Measurements from ENCODE around the gene MTG2. TPM values are rescaled to one million over a fixed set of nuclear protein-coding genes. Genes with fewer than 3 reads are reported as not detected.
A peak's percentile ranks its signal among the peaks of the same experiment; 100 is the strongest.

Gene MTG2, protein sequence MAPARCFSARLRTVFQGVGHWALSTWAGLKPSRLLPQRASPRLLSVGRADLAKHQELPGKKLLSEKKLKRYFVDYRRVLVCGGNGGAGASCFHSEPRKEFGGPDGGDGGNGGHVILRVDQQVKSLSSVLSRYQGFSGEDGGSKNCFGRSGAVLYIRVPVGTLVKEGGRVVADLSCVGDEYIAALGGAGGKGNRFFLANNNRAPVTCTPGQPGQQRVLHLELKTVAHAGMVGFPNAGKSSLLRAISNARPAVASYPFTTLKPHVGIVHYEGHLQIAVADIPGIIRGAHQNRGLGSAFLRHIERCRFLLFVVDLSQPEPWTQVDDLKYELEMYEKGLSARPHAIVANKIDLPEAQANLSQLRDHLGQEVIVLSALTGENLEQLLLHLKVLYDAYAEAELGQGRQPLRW
- total RNA-seq (10 to 100 TPM; 48.5 to 50.7 TPM), polyA plus RNA-seq (10 to 100 TPM; 15.9 to 23.9 TPM)

- peaks cover 22% of the 10 kb centered on the region for H3K4me1 ChIP-seq (ENCODE audit: insufficient read depth, low read length)
- POLR2A ChIA-PET (ENCODE audit: partially characterized antibody), result interaction anchor here (0.6 to 1.9 kb wide), 13 partner anchors 10 to 217 kb away, joined by 3 to 6 read pairs (median 3); partner anchors contain the start of genes LSM14B, OSBPL2, PSMA7 and RPS21
- H3K27ac ChIP-seq (ENCODE audit: low read depth, low read length), result peak within 1 kb of the TSS; percentile 94
- H3K27me3 ChIP-seq (ENCODE audit: insufficient read depth, low read length), result no peaks in the 10 kb centered on the region
- no peaks in the 10 kb centered on the region for H3K9me3 ChIP-seq (ENCODE audit: control insufficient read depth in 1 of 2, low read length in 2 of 2)
- peaks cover 23 to 50% (median 37%) of the 10 kb centered on the region in 4 donors for H3K4me1 Mint-ChIP-seq
- DNase-seq, result peak; percentile 91 to 96 (median 93)
- peaks cover 0 to 2% (median 0%) of the 10 kb centered on the region in 8 donors for H3K9me3 Mint-ChIP-seq
- CTCF ChIA-PET (ENCODE audit: partially characterized antibody), result no interaction called here
- H3K4me3 Mint-ChIP-seq, result peak within 1 kb of the TSS; percentile 91 to 97 (median 92)
- peak within 1 kb of the TSS; percentile 53 to 92 for H3K4me3 ChIP-seq (ENCODE audit: low read length in 2 of 2)
- H3K27me3 Mint-ChIP-seq, result no peaks in the 10 kb centered on the region
- H3K36me3 Mint-ChIP-seq, result peaks cover 0 to 14% of the 10 kb centered on the region in 2 donors
- intact Hi-C loops (cut with micrococcal nuclease), result loop anchor here (1.0 to 5.0 kb wide), 7 partner anchors 39 to 225 kb away; partner anchors contain the start of genes ADRM1, CABLES2, LSM14B and OSBPL2
- H3K36me3 ChIP-seq (ENCODE audit: insufficient read depth, low read length), result no peaks in the 10 kb centered on the region
- peak within 1 kb of the TSS; percentile 93 to 98 (median 96) for H3K27ac Mint-ChIP-seq
Observed at GRCh38 chr20:62182469-62183425, at the start of gene MTG2. Gene MTG2 (plus strand): TSS chr20:62183028. CDS start chr20:62193421, 10,393 bp downstream.

DNA sequence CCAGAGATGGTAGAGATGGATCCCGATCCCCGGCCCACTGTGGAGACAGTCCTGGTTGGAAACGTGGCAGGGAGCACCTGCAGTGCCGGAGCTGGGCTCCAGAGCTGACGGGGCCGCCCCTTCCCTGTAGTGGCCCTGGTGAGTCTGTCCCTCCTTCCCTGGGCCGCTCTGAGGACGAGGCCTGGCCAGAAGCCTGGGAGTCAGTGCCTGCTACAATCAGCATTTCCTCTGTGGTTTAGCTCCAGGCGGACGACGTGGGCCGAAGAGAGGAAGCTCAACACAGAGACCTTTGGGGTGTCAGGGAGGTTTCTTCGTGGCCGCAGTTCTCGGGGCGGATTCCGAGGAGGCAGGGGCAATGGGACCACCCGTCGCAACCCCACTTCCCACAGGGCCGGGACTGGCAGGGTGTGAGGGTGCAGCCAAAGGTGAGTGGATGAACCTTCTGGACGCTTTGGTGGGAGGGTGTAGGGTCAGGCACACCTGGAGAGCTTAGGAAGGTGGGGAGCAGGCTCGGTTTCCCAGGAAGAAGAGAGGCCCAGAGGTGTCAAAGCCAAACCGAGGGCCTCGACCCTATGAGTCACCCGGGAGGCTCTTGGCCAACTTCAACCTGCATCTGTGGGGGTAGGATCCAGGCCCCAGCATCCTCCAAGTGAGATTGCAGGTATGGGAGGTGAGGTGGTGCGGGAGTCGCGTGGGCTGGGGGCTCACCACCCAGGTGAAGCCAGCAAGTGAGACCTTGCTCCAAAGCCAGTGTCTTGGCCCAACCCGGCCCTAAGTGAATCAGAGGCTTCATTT, 49.6 kb upstream of the MTG2 start:
- CTCF ChIA-PET (ENCODE audit: partially characterized antibody), result interaction anchor here (1.6 to 6.8 kb wide), 3 partner anchors 8 to 249 kb away, joined by 3 to 114 read pairs (median 35); no protein-coding TSS in a partner anchor
- Mint-ChIP-seq H3K36me3 (peaks cover 44 to 90% of the 10 kb centered on the region in 2 donors), H3K4me3 (peak overlapping the region in 1 of 8 donors; percentile 31), H3K27ac (peak overlapping the region in 5 of 7 donors; percentile 52 to 81 (median 59)), H3K27me3 (no peaks in the 10 kb centered on the region), H3K9me3 (no peaks in the 10 kb centered on the region), H3K4me1 (peaks cover 18 to 48% (median 31%) of the 10 kb centered on the region in 4 donors)
- H3K4me1 ChIP-seq (ENCODE audit: insufficient read depth, low read length), result peaks cover 3% of the 10 kb centered on the region
- H3K36me3 ChIP-seq (ENCODE audit: insufficient read depth, low read length), result peaks cover 87% of the 10 kb centered on the region
- H3K9me3 ChIP-seq (ENCODE audit: control insufficient read depth in 1 of 2, low read length in 2 of 2), result no peaks in the 10 kb centered on the region
- POLR2A ChIA-PET (ENCODE audit: partially characterized antibody), result interaction anchor here (0.9 to 3.1 kb wide), 5 partner anchors 8 to 122 kb away, joined by 3 to 15 read pairs (median 6); partner anchors contain the start of genes PSMA7 and SS18L1
- peak in 1 of 5 donors; percentile 25 for DNase-seq
- H3K27ac ChIP-seq (ENCODE audit: low read depth, low read length), result no peak overlapping the region
- H3K27me3 ChIP-seq (ENCODE audit: insufficient read depth, low read length), result no peaks in the 10 kb centered on the region
- no peak overlapping the region for H3K4me3 ChIP-seq (ENCODE audit: low read length in 2 of 2)
- intact Hi-C loops (cut with micrococcal nuclease), result no loop called here

DNA sequence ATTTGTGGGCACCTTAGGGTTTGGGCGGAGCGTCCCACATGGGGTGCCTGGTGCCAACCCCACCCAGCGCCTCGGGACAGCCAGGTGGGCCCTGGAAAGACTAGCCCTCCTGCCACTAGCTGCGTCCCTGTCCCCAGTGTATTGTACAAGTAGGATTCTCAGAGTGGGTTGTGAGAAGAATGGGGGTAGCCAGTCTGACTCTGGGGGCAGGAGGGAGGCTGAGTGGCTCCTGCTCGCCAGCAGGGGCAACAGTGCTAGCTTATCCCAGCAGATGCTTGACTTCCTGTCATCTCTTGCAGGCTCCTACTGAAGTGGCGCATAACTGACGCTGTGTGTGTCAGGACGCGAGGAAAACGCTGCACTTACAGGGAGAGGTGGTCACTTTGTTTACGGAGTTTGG, 49.0 kb upstream of the MTG2 start:
- Histone ChIP-seq H3K27ac (ENCODE audit: low read depth, low read length) (peak overlapping the region; percentile 21), H3K27me3 (ENCODE audit: insufficient read depth, low read length) (no peaks in the 10 kb centered on the region), H3K36me3 (ENCODE audit: insufficient read depth, low read length) (peaks cover 87% of the 10 kb centered on the region), H3K9me3 (ENCODE audit: control insufficient read depth in 1 of 2, low read length in 2 of 2) (no peaks in the 10 kb centered on the region), H3K4me1 (ENCODE audit: insufficient read depth, low read length) (peaks cover 3% of the 10 kb centered on the region), H3K4me3 (ENCODE audit: low read length in 2 of 2) (no peak overlapping the region)
- intact Hi-C loops (cut with micrococcal nuclease), result no loop called here
- H3K36me3 Mint-ChIP-seq, result peaks cover 40 to 87% of the 10 kb centered on the region in 2 donors
- H3K4me1 Mint-ChIP-seq, result peaks cover 19 to 43% (median 29%) of the 10 kb centered on the region in 4 donors
- H3K27ac Mint-ChIP-seq, result peak overlapping the region in 4 of 7 donors; percentile 39 to 77 (median 66)
- H3K9me3 Mint-ChIP-seq, result no peaks in the 10 kb centered on the region
- H3K27me3 Mint-ChIP-seq, result no peaks in the 10 kb centered on the region
- peak overlapping the region in 1 of 8 donors; percentile 15 for H3K4me3 Mint-ChIP-seq
- no peak for DNase-seq
- ChIA-PET CTCF (ENCODE audit: partially characterized antibody) (interaction anchor here (1.6 to 6.8 kb wide), 3 partner anchors 9 to 249 kb away, joined by 3 to 114 read pairs (median 35); no protein-coding TSS in a partner anchor), POLR2A (ENCODE audit: partially characterized antibody) (interaction anchor here (1.0 to 3.1 kb wide), 4 partner anchors 10 to 123 kb away, joined by 9 to 15 read pairs (median 14); partner anchors contain the start of genes LSM14B, PSMA7 and SS18L1)

GRCh38 chr20:62134735-62135231, 48.0 kb upstream of the MTG2 start:
- CTCF ChIA-PET (ENCODE audit: partially characterized antibody), result interaction anchor here (1.0 to 6.8 kb wide), 5 partner anchors 9 to 124 kb away, joined by 3 to 114 read pairs (median 7); partner anchors contain the start of gene TAF4
- H3K27ac Mint-ChIP-seq, result peak overlapping the region in 2 of 7 donors; percentile 24 to 61
- Histone ChIP-seq H3K27me3 (ENCODE audit: insufficient read depth, low read length) (no peaks in the 10 kb centered on the region), H3K36me3 (ENCODE audit: insufficient read depth, low read length) (peaks cover 87% of the 10 kb centered on the region), H3K27ac (ENCODE audit: low read depth, low read length) (no peak overlapping the region), H3K9me3 (ENCODE audit: control insufficient read depth in 1 of 2, low read length in 2 of 2) (no peaks in the 10 kb centered on the region), H3K4me3 (ENCODE audit: low read length in 2 of 2) (no peak overlapping the region), H3K4me1 (ENCODE audit: insufficient read depth, low read length) (peaks cover 3% of the 10 kb centered on the region)
- no peaks in the 10 kb centered on the region for H3K27me3 Mint-ChIP-seq
- no peaks in the 10 kb centered on the region for H3K9me3 Mint-ChIP-seq
- peak in 1 of 5 donors; percentile 5 for DNase-seq
- intact Hi-C loops (cut with micrococcal nuclease), result loop anchor here (5.0 kb wide), 2 partner anchors 107 to 248 kb away; no protein-coding TSS in a partner anchor
- peaks cover 19 to 48% (median 32%) of the 10 kb centered on the region in 4 donors for H3K4me1 Mint-ChIP-seq
- H3K4me3 Mint-ChIP-seq, result no peak overlapping the region
- H3K36me3 Mint-ChIP-seq, result peaks cover 35 to 88% of the 10 kb centered on the region in 2 donors
- POLR2A ChIA-PET (ENCODE audit: partially characterized antibody), result interaction anchor here (1.0 to 3.1 kb wide), 8 partner anchors 9 to 124 kb away, joined by 3 to 22 read pairs (median 14); partner anchors contain the start of genes LSM14B, PSMA7 and SS18L1

GRCh38 chr20:62135573-62136266, 47.1 kb upstream of the MTG2 start:
- ChIA-PET POLR2A (ENCODE audit: partially characterized antibody) (interaction anchor here (1.1 to 3.1 kb wide), 7 partner anchors 9 to 125 kb away, joined by 3 to 22 read pairs (median 15); partner anchors contain the start of gene LSM14B), CTCF (ENCODE audit: partially characterized antibody) (interaction anchor here (0.7 to 6.8 kb wide), 13 partner anchors 9 to 125 kb away, joined by 3 to 114 read pairs (median 6); partner anchors contain the start of genes LSM14B and TAF4)
- H3K4me1 ChIP-seq (ENCODE audit: insufficient read depth, low read length), result peaks cover 11% of the 10 kb centered on the region
- Mint-ChIP-seq H3K9me3 (no peaks in the 10 kb centered on the region), H3K27ac (peak overlapping the region in 2 of 7 donors; percentile 51 to 53), H3K36me3 (peaks cover 42 to 89% of the 10 kb centered on the region in 2 donors), H3K27me3 (no peaks in the 10 kb centered on the region), H3K4me1 (peaks cover 25 to 56% (median 35%) of the 10 kb centered on the region in 4 donors), H3K4me3 (no peak overlapping the region)
- H3K9me3 ChIP-seq (ENCODE audit: control insufficient read depth in 1 of 2, low read length in 2 of 2), result no peaks in the 10 kb centered on the region
- no peak overlapping the region for H3K4me3 ChIP-seq (ENCODE audit: low read length in 2 of 2)
- H3K27ac ChIP-seq (ENCODE audit: low read depth, low read length), result no peak overlapping the region
- intact Hi-C loops (cut with micrococcal nuclease), result loop anchor here (2.0 to 5.0 kb wide), 3 partner anchors 69 to 247 kb away; no protein-coding TSS in a partner anchor
- no peak for DNase-seq
- no peaks in the 10 kb centered on the region for H3K27me3 ChIP-seq (ENCODE audit: insufficient read depth, low read length)
- peaks cover 88% of the 10 kb centered on the region for H3K36me3 ChIP-seq (ENCODE audit: insufficient read depth, low read length)

Data from CD4-positive, alpha-beta memory T cell (primary cell).